ENCODE data around the gene RRH. TPM values are rescaled to one million over a fixed set of nuclear protein-coding genes. Genes with fewer than 3 reads are reported as not detected.
"Not testable (repeated sequence)": the region's sequence is repeated elsewhere in the genome, so short reads cannot be mapped to it uniquely, and the experiment has no call there.

RRH gene
- total RNA-seq: not detected

GRCh38 chr4:109827672-109828071, at the start of gene RRH:
RRH (plus strand) TSS chr4:109827972; CDS start chr4:109828028, 56 bp downstream.
- Histone ChIP-seq H3K9me3 (ENCODE audit: low read depth, low read length) (no peaks in the 10 kb centered on the region), H3K27me3 (ENCODE audit: insufficient read depth, low read length) (no peaks in the 10 kb centered on the region), H3K4me3 (ENCODE audit: low read length) (no peak within 1 kb of the TSS), H3K4me1 (ENCODE audit: insufficient read depth, low read length) (no peaks in the 10 kb centered on the region)

- H3K9me3 ChIP-seq (ENCODE audit: low read depth, low read length): not testable (repeated sequence)
These were observed 45.7 kb upstream of the RRH start for GRCh38 chr4:109782092-109782491.

DNA sequence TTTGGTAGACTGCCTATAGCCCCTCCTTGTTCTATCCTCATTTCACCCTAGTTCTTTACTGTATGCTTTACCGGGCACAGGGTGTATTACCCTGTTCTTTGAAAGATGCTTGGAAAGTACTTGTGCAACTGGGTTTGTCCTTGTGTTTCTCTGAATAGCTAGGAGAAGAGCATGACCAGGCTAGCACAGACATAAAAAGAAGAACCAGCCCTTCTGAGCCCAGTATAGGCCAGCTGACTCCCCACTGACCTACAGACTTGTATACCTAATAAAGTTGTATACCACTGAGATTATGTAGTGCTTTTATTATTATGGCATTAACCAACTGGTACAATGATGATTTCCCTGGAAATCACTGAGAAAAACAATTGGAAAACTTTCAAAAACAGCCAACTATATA, 40.9 kb upstream of the RRH start:
- Histone ChIP-seq H3K9me3 (ENCODE audit: low read depth, low read length) (peaks cover 9% of the 10 kb centered on the region), H3K27me3 (ENCODE audit: insufficient read depth, low read length) (no peaks in the 10 kb centered on the region), H3K4me1 (ENCODE audit: insufficient read depth, low read length) (no peaks in the 10 kb centered on the region)

More at GRCh38 chr4:109782092-109782491, 45.7 kb upstream of the RRH start:
- not testable (repeated sequence) for H3K4me1 ChIP-seq (ENCODE audit: insufficient read depth, low read length); H3K27me3 ChIP-seq (ENCODE audit: insufficient read depth, low read length); H3K4me3 ChIP-seq (ENCODE audit: low read length)

DNA sequence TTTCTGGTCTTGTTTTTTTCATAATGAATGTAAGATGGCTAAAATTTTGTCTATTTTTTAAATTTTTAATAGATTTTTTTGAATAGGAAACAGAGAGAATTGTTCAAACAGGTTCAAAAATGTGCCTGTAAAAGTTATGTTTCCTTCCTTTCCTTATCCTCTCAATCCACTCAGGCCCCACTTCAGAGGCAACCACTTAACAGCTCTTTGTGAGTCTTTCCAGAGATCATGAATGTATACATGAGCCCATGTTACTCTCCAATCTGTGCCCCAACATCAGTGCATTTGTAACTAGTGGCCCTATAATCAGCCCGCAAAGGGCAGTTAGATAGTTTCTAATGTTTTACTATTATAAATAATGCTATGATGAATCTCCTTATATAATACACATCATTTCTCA, 40.0 kb upstream of the RRH start:
- H3K27me3 ChIP-seq (ENCODE audit: insufficient read depth, low read length): no peaks in the 10 kb centered on the region
- no peaks in the 10 kb centered on the region for H3K4me1 ChIP-seq (ENCODE audit: insufficient read depth, low read length)
- peaks cover 9% of the 10 kb centered on the region for H3K9me3 ChIP-seq (ENCODE audit: low read depth, low read length)
- no peak overlapping the region for H3K4me3 ChIP-seq (ENCODE audit: low read length)

More for the DNA sequence above, 40.9 kb upstream of the RRH start:
- no peak overlapping the region for H3K4me3 ChIP-seq (ENCODE audit: low read length)

DNA sequence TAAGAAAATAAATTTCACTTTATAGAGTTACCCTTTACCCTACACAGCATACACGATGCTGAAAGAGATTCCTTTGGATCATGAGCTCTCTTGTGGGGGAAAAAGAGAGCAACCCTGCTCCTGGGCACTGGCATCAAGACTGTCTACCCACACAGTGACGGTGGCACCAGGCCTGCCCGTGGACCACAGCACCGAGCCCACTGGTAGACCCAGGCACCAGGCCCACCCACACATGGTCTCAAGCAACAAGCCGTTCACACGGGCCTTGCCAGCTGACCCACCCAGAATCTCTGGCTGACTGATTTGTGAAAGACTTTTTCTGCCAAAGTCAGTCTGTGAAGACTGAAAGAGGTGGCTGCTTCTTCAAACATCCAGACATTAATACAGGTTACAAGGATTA, 32.7 kb upstream of the RRH start:
- Histone ChIP-seq H3K4me3 (ENCODE audit: low read length) (no peak overlapping the region), H3K4me1 (ENCODE audit: insufficient read depth, low read length) (no peaks in the 10 kb centered on the region), H3K27me3 (ENCODE audit: insufficient read depth, low read length) (peaks cover 17% of the 10 kb centered on the region), H3K9me3 (ENCODE audit: low read depth, low read length) (peaks cover 18% of the 10 kb centered on the region)

DNA sequence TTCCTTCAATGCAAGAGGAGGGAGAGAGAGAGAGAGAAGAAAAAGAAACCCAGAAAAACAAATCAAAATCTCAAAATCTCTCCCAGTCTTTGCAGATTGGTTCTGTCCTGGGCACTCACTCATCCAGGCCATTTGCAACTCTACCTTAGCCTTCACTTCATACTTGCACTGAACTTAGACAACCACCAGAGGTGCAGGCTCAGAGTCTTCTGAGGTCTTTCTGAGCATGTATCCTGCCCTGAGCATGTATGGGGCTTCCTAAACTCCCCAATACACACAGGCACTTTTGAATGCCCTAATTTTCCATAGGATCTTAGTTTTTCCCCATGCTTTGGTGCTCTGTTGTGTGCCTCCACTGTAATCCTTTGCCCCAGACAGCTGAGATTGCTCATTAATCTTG, 28.9 kb upstream of the RRH start:
- no peak overlapping the region for H3K4me3 ChIP-seq (ENCODE audit: low read length)
- peaks cover 11% of the 10 kb centered on the region for H3K27me3 ChIP-seq (ENCODE audit: insufficient read depth, low read length)
- peaks cover 13% of the 10 kb centered on the region for H3K9me3 ChIP-seq (ENCODE audit: low read depth, low read length)
- H3K4me1 ChIP-seq (ENCODE audit: insufficient read depth, low read length): no peaks in the 10 kb centered on the region

- H3K27me3 ChIP-seq (ENCODE audit: insufficient read depth, low read length): no peaks in the 10 kb centered on the region
- no peaks in the 10 kb centered on the region for H3K4me1 ChIP-seq (ENCODE audit: insufficient read depth, low read length)
- no peaks in the 10 kb centered on the region for H3K9me3 ChIP-seq (ENCODE audit: low read depth, low read length)
- H3K4me3 ChIP-seq (ENCODE audit: low read length): no peak overlapping the region
These were observed 26.5 kb upstream of the RRH start for GRCh38 chr4:109801099-109801789.

- no peaks in the 10 kb centered on the region for H3K4me1 ChIP-seq (ENCODE audit: insufficient read depth, low read length)
- H3K9me3 ChIP-seq (ENCODE audit: low read depth, low read length): no peaks in the 10 kb centered on the region
- no peaks in the 10 kb centered on the region for H3K27me3 ChIP-seq (ENCODE audit: insufficient read depth, low read length)
- no peak within 1 kb of the TSS for H3K4me3 ChIP-seq (ENCODE audit: low read length)
These were observed 25.9 kb upstream of the RRH start, which contains the start of gene CFI for GRCh38 chr4:109801895-109802319. CFI (minus strand) TSS chr4:109801999; CDS start chr4:109801971, 28 bp downstream.

- H3K4me1 ChIP-seq (ENCODE audit: insufficient read depth, low read length): no peaks in the 10 kb centered on the region
- no peak overlapping the region for H3K4me3 ChIP-seq (ENCODE audit: low read length)
- H3K9me3 ChIP-seq (ENCODE audit: low read depth, low read length): no peaks in the 10 kb centered on the region
- no peaks in the 10 kb centered on the region for H3K27me3 ChIP-seq (ENCODE audit: insufficient read depth, low read length)
These were observed 23.7 kb upstream of the RRH start for GRCh38 chr4:109803924-109804571.

DNA sequence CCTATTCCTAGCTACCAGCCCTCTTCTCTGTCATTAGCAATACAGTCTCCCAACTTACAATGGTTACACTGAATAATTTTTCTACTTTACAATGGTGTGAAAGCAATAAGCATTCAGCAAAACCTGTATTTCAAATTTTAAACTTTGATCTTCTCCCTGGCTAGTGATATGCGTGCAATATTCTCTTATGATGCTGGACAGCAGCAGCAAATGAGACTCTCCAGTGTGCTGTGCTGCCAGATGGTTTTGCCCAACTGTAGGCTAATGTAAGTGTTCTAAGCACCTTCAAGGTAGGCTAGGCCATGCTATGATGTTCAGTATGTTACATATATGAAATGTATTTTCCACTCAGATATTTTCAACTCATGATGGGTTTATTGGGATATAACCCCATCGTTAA, 18.1 kb upstream of the RRH start:
- H3K4me3 ChIP-seq (ENCODE audit: low read length): no peak overlapping the region
- peaks cover under 1% of the 10 kb centered on the region for H3K4me1 ChIP-seq (ENCODE audit: insufficient read depth, low read length)
- H3K9me3 ChIP-seq (ENCODE audit: low read depth, low read length): no peaks in the 10 kb centered on the region
- no peaks in the 10 kb centered on the region for H3K27me3 ChIP-seq (ENCODE audit: insufficient read depth, low read length)

DNA sequence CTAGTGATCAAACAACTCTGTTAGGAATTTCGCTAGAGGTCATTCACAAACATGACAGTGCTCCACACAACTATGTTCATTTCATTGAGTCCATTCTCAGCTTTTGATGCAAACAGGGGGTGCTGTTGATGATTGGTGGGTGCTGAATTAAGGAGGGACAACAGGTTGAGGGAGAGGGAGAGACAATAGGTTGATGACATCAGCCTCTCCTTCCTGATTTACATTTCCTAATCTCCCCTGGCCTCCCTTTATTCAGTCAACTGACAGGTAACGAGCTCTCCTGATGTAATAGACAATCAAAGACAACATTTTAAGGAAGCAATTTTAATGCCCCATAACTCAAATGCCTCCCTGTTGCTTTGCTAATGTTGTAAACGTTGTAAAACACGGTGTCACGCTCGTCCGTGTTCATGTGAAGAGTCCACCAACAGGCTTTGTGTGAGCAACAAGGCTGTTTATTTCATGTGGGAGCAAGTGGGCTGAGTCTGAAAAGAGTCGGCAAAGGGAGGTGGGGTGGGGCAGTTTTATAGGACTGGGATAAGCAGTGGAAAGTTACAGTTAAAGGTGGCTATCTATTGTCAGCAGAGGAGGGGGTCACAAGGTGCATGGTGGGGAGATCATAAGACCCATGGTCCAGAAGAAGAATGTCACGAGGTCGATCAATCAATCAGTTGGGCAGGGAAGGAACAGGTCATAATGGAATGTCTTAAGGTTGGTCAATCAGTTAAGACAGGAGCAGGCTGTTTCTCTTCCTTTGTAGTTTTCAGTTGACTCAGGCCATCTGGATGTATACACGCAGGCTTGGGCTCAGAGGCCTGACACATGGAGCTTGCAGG, 17.0 kb upstream of the RRH start:
- Histone ChIP-seq H3K27me3 (ENCODE audit: insufficient read depth, low read length) (no peaks in the 10 kb centered on the region), H3K4me3 (ENCODE audit: low read length) (no peak overlapping the region), H3K4me1 (ENCODE audit: insufficient read depth, low read length) (peaks cover 4% of the 10 kb centered on the region), H3K9me3 (ENCODE audit: low read depth, low read length) (no peaks in the 10 kb centered on the region)

GRCh38 chr4:109811707-109812106, 16.1 kb upstream of the RRH start:
- Histone ChIP-seq H3K4me1 (ENCODE audit: insufficient read depth, low read length) (peaks cover 13% of the 10 kb centered on the region), H3K27me3 (ENCODE audit: insufficient read depth, low read length) (no peaks in the 10 kb centered on the region), H3K4me3 (ENCODE audit: low read length) (no peak overlapping the region), H3K9me3 (ENCODE audit: low read depth, low read length) (no peaks in the 10 kb centered on the region)

GRCh38 chr4:109815151-109816081, 12.4 kb upstream of the RRH start, which contains the start of gene GAR1:
GAR1 (plus strand) TSS chr4:109815762; CDS start chr4:109816165, 403 bp downstream.
- Histone ChIP-seq H3K4me3 (ENCODE audit: low read length) (peak within 1 kb of the TSS; percentile 72), H3K4me1 (ENCODE audit: insufficient read depth, low read length) (peaks cover 17% of the 10 kb centered on the region)

GRCh38 chr4:109816082-109816442, 11.7 kb upstream of the RRH start:
- Histone ChIP-seq H3K4me3 (ENCODE audit: low read length) (peak overlapping the region; percentile 72), H3K4me1 (ENCODE audit: insufficient read depth, low read length) (peaks cover 17% of the 10 kb centered on the region), H3K9me3 (ENCODE audit: low read depth, low read length) (no peaks in the 10 kb centered on the region), H3K27me3 (ENCODE audit: insufficient read depth, low read length) (no peaks in the 10 kb centered on the region)

More at GRCh38 chr4:109815151-109816081, 12.4 kb upstream of the RRH start, which contains the start of gene GAR1:
- Histone ChIP-seq H3K9me3 (ENCODE audit: low read depth, low read length) (no peaks in the 10 kb centered on the region), H3K27me3 (ENCODE audit: insufficient read depth, low read length) (no peaks in the 10 kb centered on the region)

Data from mononuclear cell (primary cell).